G401 (cell line): ENCODE measurements around the gene GPC1. TPM values are rescaled to one million over a fixed set of nuclear protein-coding genes. Genes with fewer than 3 reads are reported as not detected.
A peak's percentile ranks its signal among the peaks of the same experiment; 100 is the strongest.

Experiments
- DNase-seq: peaks from one replicate; pipeline ENCODE4 v3.0.0-alpha.2; 2015; ENCODE audit warnings: low spot score
- in situ Hi-C: cut with HindIII; loops from 2 replicates; pipeline ENCODE4 v1.10.0; 2016; ENCODE audit warnings: low sequenced_read_pairs, mixed read lengths
- total RNA-seq: library from RNA; depleted of rRNA; stranded (reverse); fragments of >200 nt; shearing (Covaris generic); gene quantifications from 2 replicates; pipeline ENCODE4 v1.2.3, GENCODE V29; 2014

Gene GPC1
- total RNA-seq, 1 experiment from 2014 or later: 39.1 TPM

GRCh38 chr2:240503375-240503774 lies 67.9 kb downstream of the GPC1 start:
- in situ Hi-C loops: no loop called here
- DNase-seq: no peak

GRCh38 chr2:240503848-240504247 lies 68.4 kb downstream of the GPC1 start:
- DNase-seq: no peak

GRCh38 chr2:240505910-240506309 lies 70.4 kb downstream of the GPC1 start:
- no peak for DNase-seq
- in situ Hi-C loops: no loop called here

More at GRCh38 chr2:240503848-240504247, 68.4 kb downstream of the GPC1 start:
- in situ Hi-C loops: no loop called here

- DNase-seq: no peak
- in situ Hi-C loops: no loop called here
Measured at GRCh38 chr2:240506406-240507059, 71.1 kb downstream of the GPC1 start.

GRCh38 chr2:240507060-240507777 lies 71.8 kb downstream of the GPC1 start:
- DNase-seq: no peak
- in situ Hi-C loops: no loop called here

- in situ Hi-C loops: no loop called here
- DNase-seq: no peak
Measured at GRCh38 chr2:240507778-240508251, 72.4 kb downstream of the GPC1 start.

GRCh38 chr2:240508832-240509545 lies 73.5 kb downstream of the GPC1 start:
- no peak for DNase-seq
- in situ Hi-C loops: no loop called here

GRCh38 chr2:240509667-240510512 lies 74.4 kb downstream of the GPC1 start:
- in situ Hi-C loops: no loop called here
- DNase-seq: no peak

- DNase-seq: no peak
- in situ Hi-C loops: no loop called here
Measured at GRCh38 chr2:240510513-240511210, 75.2 kb downstream of the GPC1 start.

- in situ Hi-C loops: no loop called here
- no peak for DNase-seq
Measured at GRCh38 chr2:240511351-240512108, 76.1 kb downstream of the GPC1 start.

- in situ Hi-C loops: no loop called here
- DNase-seq: no peak
Measured at GRCh38 chr2:240512109-240512485, 76.6 kb downstream of the GPC1 start.

GRCh38 chr2:240512666-240513535 lies 77.4 kb downstream of the GPC1 start:
- in situ Hi-C loops: no loop called here
- DNase-seq: no peak

GRCh38 chr2:240513549-240514287 lies 78.3 kb downstream of the GPC1 start:
- DNase-seq: peak; percentile 20
- in situ Hi-C loops: no loop called here

GRCh38 chr2:240514631-240515030 lies 79.2 kb downstream of the GPC1 start:
- in situ Hi-C loops: loop anchor here (5.0 kb wide), 1 partner anchor 38 kb away; no protein-coding TSS in a partner anchor
- DNase-seq: peak; percentile 2

GRCh38 chr2:240517342-240517741 lies 81.9 kb downstream of the GPC1 start:
- in situ Hi-C loops: loop anchor here (5.0 kb wide), 1 partner anchor 35 kb away; no protein-coding TSS in a partner anchor
- no peak for DNase-seq
